SU-DHL-6 (cell line): ENCODE measurements around the gene C15orf61.

ENCODE experiments used
- CTCF ChIP-seq: fragments of 200-600 bp; sonication (generic); IDR thresholded peaks from one replicate; pipeline ENCODE4 v1.5.1; 2017; ENCODE audit warnings: antibody characterized with exemption, mild to moderate bottlenecking, low read length, moderate library complexity; ENCODE audit not compliant: insufficient read depth, poor library complexity, severe bottlenecking
- EZH2phosphoT487 ChIP-seq: fragments of 200-600 bp; sonication (generic), shearing (Covaris generic); conservative IDR thresholded peaks from 2 replicates; pipeline ENCODE4 v1.6.1; 2018; ENCODE audit warnings: mild to moderate bottlenecking, antibody characterized with exemption, low read length, moderate library complexity, mixed read lengths

GRCh38 chr15:67543348-67543718 is 22.4 kb downstream of the C15orf61 start:
- TF ChIP-seq CTCF (no peak), EZH2phosphoT487 (no peak)
